22Rv1 (cell line): ENCODE measurements around the gene LMNB1.
A peak's percentile ranks its signal among the peaks of the same experiment; 100 is the strongest.
"Not testable (repeated sequence)": the region's sequence is repeated elsewhere in the genome, so short reads cannot be mapped to it uniquely, and the experiment has no call there.

Experiments used
- H3K27ac ChIP-seq: fragments of 450-650 bp; 2 replicates; pipeline ENCODE4 v1.5.1; 2017
- ZFX ChIP-seq: fragments of 450-650 bp; IDR thresholded peaks from 2 replicates; pipeline ENCODE4 v1.6.1; 2017; ENCODE audit warnings: antibody characterized with exemption, borderline replicate concordance
- TF ChIP-seq, protein P1 (sequence below): fragments of 450-650 bp; IDR thresholded peaks from 2 replicates; pipeline ENCODE4 v1.5.1; 2017; ENCODE audit warnings: mild to moderate bottlenecking

LMNB1 gene, protein sequence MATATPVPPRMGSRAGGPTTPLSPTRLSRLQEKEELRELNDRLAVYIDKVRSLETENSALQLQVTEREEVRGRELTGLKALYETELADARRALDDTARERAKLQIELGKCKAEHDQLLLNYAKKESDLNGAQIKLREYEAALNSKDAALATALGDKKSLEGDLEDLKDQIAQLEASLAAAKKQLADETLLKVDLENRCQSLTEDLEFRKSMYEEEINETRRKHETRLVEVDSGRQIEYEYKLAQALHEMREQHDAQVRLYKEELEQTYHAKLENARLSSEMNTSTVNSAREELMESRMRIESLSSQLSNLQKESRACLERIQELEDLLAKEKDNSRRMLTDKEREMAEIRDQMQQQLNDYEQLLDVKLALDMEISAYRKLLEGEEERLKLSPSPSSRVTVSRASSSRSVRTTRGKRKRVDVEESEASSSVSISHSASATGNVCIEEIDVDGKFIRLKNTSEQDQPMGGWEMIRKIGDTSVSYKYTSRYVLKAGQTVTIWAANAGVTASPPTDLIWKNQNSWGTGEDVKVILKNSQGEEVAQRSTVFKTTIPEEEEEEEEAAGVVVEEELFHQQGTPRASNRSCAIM

GRCh38 chr5:126776499-126777256 lies at the start of gene LMNB1:
Gene LMNB1, plus strand, starts transcription at chr5:126777136. Its CDS starts 373 bp downstream, at chr5:126777509.
- peak within 1 kb of the TSS; percentile 99 for H3K27ac ChIP-seq
- TF ChIP-seq, protein P1, sequence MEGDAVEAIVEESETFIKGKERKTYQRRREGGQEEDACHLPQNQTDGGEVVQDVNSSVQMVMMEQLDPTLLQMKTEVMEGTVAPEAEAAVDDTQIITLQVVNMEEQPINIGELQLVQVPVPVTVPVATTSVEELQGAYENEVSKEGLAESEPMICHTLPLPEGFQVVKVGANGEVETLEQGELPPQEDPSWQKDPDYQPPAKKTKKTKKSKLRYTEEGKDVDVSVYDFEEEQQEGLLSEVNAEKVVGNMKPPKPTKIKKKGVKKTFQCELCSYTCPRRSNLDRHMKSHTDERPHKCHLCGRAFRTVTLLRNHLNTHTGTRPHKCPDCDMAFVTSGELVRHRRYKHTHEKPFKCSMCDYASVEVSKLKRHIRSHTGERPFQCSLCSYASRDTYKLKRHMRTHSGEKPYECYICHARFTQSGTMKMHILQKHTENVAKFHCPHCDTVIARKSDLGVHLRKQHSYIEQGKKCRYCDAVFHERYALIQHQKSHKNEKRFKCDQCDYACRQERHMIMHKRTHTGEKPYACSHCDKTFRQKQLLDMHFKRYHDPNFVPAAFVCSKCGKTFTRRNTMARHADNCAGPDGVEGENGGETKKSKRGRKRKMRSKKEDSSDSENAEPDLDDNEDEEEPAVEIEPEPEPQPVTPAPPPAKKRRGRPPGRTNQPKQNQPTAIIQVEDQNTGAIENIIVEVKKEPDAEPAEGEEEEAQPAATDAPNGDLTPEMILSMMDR = no peak
- TF ChIP-seq ZFX = no peak

GRCh38 chr5:126732716-126733115 lies 44.2 kb upstream of the LMNB1 start:
- TF ChIP-seq ZFX = no peak
- TF ChIP-seq, protein P1 = no peak
- H3K27ac ChIP-seq = no peak overlapping the region

DNA sequence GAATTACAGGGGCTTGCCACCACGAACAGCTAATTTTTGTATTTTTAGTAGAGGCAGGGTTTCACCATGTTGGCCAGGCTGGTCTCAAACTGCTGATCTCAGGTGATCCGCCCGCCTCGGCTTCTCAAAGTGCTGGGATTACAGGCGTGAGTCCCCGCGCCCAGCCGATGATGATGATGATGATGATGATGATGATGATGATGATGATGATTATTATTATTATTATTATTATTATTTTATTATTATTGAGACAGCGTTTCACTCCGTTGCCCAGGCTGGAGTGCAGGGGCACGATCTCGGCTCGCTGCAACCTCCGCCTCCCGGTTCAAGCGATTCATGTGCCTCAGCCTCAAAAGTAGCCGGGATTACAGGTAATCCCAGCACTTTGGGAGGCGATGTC lies 42.4 kb upstream of the LMNB1 start:
- H3K27ac ChIP-seq = not testable (repeated sequence)

- TF ChIP-seq, protein P1 = no peak
- H3K27ac ChIP-seq = no peak overlapping the region
Observed at GRCh38 chr5:126736141-126736540, 40.8 kb upstream of the LMNB1 start.

GRCh38 chr5:126741361-126741760 lies 35.6 kb upstream of the LMNB1 start:
- TF ChIP-seq ZFX = no peak
- TF ChIP-seq, protein P1 = no peak
- no peak overlapping the region for H3K27ac ChIP-seq

DNA sequence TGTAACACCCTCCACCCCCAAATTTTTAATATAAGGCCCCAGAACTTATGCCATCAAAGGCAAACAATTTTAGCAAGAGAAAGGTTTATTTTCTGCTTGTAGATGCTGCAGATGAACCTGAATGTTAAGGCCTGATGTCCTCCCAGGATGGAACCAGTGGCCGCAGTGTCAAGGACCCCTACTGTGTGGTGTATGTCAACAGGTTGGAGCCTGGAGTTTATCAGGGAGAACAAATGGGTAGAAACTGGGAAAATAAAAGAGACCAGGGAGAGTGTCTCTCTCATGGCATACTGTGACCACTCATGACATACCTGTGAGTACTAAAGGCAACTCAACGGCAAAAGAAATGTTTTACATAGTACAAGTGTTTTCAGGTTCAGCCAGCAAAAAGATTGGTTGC lies 34.5 kb upstream of the LMNB1 start:
- H3K27ac ChIP-seq = no peak overlapping the region
- TF ChIP-seq ZFX = no peak
- TF ChIP-seq, protein P1 = no peak

DNA sequence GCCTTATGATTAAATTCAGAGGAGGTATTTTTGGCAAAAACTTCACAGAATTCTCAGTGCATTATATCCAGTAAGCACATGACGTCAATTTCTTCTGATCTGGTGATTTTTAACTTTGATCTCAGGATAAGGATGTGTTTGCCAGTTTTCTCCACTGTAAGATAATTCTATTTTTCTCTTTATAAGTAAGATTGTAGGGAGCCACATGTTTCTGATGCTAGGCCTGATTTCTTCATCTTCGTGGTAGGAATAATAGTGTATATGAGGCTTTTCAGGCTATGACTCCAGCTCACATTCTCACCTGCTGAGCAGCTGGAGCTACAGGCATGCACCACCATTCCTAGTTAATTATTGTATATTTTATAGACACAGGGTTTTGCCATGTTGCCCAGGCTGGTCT lies 32.1 kb upstream of the LMNB1 start:
- H3K27ac ChIP-seq = no peak overlapping the region
- TF ChIP-seq ZFX = no peak
- TF ChIP-seq, protein P1 = no peak
